Activated T-helper 9 cell treated with anti-CD3 and anti-CD28 coated beads, Interleukin-2, amount 50 U/mL, for 16 hours (primary cell): ENCODE measurements around the gene C3AR1.
"Not testable (repeated sequence)": the region's sequence is repeated elsewhere in the genome, so short reads cannot be mapped to it uniquely, and the experiment has no call there.

Experiments used
- DNase-seq: peaks from one replicate; pipeline ENCODE4 v3.0.0-alpha.2; 2020; ENCODE audit warnings: low read depth

C3AR1 gene

DNA sequence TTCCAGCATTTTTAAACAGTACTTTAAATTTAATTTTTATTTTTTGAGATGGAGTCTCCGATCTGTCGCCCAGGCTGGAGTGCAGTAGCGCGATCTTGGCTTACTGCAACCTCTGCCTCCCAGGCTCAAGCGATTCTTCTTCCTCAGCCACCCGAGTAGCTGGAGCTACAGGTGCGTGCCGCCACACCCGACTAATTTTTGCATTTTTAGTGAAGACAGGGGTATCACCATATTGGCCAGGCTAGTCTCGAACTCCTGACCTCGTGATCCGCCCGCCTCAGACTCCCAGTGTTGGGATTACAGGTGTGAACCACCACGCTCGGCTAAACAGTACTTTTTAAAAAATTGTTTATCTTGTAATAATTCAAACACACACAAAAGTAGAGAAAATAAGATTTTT lies 37.9 kb downstream of the C3AR1 start:
- DNase-seq: no peak

GRCh38 chr12:8027856-8028255 lies 38.3 kb downstream of the C3AR1 start:
- no peak for DNase-seq

DNA sequence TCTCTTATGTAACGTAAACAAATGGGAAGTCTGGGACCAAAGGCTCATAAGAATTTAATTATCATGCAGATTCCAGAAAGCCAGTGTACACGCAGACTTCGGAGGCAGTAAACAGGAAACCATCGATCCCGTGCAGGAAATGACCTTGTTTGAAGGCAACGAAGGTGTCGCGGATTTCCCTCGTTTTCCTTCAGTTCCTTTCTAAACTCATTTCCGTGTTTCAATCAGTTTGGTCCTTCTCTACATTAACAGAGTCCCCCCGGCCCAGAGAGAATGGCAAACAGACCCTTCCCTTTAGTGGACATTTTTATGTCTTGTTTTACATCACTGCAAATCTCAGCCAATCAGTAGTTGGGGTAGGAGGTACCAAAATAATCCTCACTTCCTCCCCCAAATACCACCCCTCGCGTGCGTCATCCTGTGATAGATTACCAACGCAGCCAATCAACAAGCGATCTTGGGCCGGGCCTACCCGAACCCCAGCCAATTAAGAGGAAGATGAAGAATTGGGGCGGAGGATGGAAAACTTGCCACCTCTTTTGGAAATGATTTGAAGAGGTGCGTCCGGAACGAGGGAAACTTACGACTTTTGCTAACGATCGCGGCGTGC lies 39.8 kb downstream of the C3AR1 start:
- DNase-seq: peak; percentile 91

GRCh38 chr12:8018666-8019581 lies 47.2 kb downstream of the C3AR1 start:
- DNase-seq: no peak

GRCh38 chr12:8018213-8018612 lies 47.9 kb downstream of the C3AR1 start:
- DNase-seq: not testable (repeated sequence)

DNA sequence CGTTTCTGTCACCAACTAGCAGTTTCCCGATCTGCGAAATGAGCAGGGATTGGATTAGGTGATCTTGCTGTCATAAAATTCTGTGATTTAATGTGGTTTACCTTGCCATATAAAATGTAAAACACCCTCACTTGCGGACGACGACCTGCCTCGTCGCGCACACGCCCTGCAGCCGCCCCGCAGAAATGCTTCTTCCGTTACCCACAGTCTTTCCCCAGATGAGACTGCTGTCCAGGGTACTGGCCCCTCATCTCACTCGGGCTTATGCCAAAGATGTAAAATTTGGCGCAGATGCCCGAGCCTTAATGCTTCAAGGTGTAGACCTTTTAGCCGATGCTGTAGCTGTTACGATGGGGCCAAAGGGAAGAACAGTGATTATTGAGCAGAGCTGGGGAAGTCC lies 51.3 kb downstream of the C3AR1 start:
- DNase-seq: no peak

DNA sequence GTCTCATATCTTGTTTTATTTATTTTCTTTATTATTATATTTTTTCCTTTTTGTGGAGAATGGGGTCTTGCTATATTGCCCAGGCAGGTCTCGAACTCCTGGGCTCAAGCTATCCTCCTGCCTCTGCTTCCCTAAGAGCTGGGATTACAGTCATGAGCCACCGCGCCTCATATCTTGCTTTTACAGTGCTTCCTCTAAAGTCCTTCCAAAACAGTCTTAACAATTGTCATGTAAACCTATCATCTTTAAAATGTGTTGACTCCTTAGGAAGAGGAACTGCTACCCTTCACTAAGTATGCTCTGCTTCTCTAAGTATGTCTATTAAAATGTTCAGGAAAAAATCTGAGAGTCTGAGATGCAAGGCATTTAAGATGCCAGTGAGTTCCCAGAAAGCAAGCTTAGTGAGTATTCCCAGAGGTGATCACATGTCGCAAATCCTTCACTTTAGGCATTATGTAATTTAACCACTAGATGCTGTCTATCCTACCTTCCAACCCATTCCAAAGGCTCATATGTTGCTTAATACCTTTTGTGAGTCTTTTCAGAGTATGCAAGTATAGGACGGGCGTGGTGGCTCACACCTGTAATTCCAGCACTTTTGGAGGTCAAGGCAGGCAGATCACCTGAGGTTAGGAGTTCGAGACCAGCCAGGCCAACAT lies 53.4 kb downstream of the C3AR1 start:
- no peak for DNase-seq

- no peak for DNase-seq
Measured at GRCh38 chr12:8011331-8011730, 54.8 kb downstream of the C3AR1 start.
